ENCODE measurements around the gene TREML2. TPM values are rescaled to one million over a fixed set of nuclear protein-coding genes. Genes with fewer than 3 reads are reported as not detected.
"Not testable (repeated sequence)": the region's sequence is repeated elsewhere in the genome, so short reads cannot be mapped to it uniquely, and the experiment has no call there.

TREML2 gene
- not detected for total RNA-seq

- H3K27me3 ChIP-seq, result no peaks in the 10 kb centered on the region
- H3K27ac ChIP-seq, result no peak within 1 kb of the TSS
- no peaks in the 10 kb centered on the region for H3K9me3 ChIP-seq
- H3K36me3 ChIP-seq, result no peaks in the 10 kb centered on the region
- H3K4me1 ChIP-seq, result no peaks in the 10 kb centered on the region
- intact Hi-C loops (cut with DNase I), result no loop called here
- DNase-seq (ENCODE audit: low spot score in 2 of 2), result no peak
- no peak for TF ChIP-seq CTCF (IDR thresholded peaks at IDR 0.05)
- no peak within 1 kb of the TSS for H3K4me3 ChIP-seq
Measured at GRCh38 chr6:41200901-41201763, at the start of gene TREML2. Gene TREML2, minus strand, starts transcription at chr6:41201149. Its CDS starts 141 bp downstream, at chr6:41201008.

GRCh38 chr6:41247882-41248705, 47.1 kb upstream of the TREML2 start:
- H3K4me1 ChIP-seq, result no peaks in the 10 kb centered on the region
- TF ChIP-seq CTCF (IDR thresholded peaks at IDR 0.05), result no peak
- H3K9me3 ChIP-seq, result no peaks in the 10 kb centered on the region
- intact Hi-C loops (cut with DNase I), result no loop called here
- H3K27me3 ChIP-seq, result no peaks in the 10 kb centered on the region
- H3K4me3 ChIP-seq, result no peak overlapping the region
- H3K36me3 ChIP-seq, result no peaks in the 10 kb centered on the region
- no peak for DNase-seq (ENCODE audit: low spot score in 2 of 2)
- H3K27ac ChIP-seq, result no peak overlapping the region

GRCh38 chr6:41247288-41247865, 46.4 kb upstream of the TREML2 start:
- TF ChIP-seq CTCF (IDR thresholded peaks at IDR 0.05), result no peak
- Histone ChIP-seq H3K4me3 (no peak overlapping the region), H3K27ac (no peak overlapping the region), H3K4me1 (no peaks in the 10 kb centered on the region), H3K36me3 (no peaks in the 10 kb centered on the region), H3K9me3 (no peaks in the 10 kb centered on the region), H3K27me3 (no peaks in the 10 kb centered on the region)
- intact Hi-C loops (cut with DNase I), result no loop called here
- DNase-seq (ENCODE audit: low spot score in 2 of 2), result no peak

- H3K9me3 ChIP-seq; DNase-seq (ENCODE audit: low spot score in 2 of 2); H3K27ac ChIP-seq; H3K4me1 ChIP-seq; H3K27me3 ChIP-seq; intact Hi-C loops (cut with DNase I); H3K4me3 ChIP-seq; H3K36me3 ChIP-seq: not testable (repeated sequence)
Measured at GRCh38 chr6:41246529-41246928, 45.6 kb upstream of the TREML2 start.

GRCh38 chr6:41239467-41240159, 38.7 kb upstream of the TREML2 start:
- Histone ChIP-seq H3K4me3 (no peak overlapping the region), H3K4me1 (no peaks in the 10 kb centered on the region), H3K9me3 (no peaks in the 10 kb centered on the region), H3K27ac (no peak overlapping the region), H3K36me3 (no peaks in the 10 kb centered on the region), H3K27me3 (no peaks in the 10 kb centered on the region)
- no peak for TF ChIP-seq CTCF (IDR thresholded peaks at IDR 0.05)
- DNase-seq (ENCODE audit: low spot score in 2 of 2), result no peak
- intact Hi-C loops (cut with DNase I), result no loop called here

Data from ascending aorta (tissue), 2 donors.